GM21786 (cell line): ENCODE data around the gene RBMS3.
"Not testable (repeated sequence)": the region's sequence is repeated elsewhere in the genome, so short reads cannot be mapped to it uniquely, and the experiment has no call there.

Source experiments
- ATAC-seq: cut with Tn5 transposase; IDR thresholded peaks from one replicate; pipeline ENCODE4 v1.9.1; 2021; ENCODE audit not compliant: unreplicated experiment

RBMS3 gene

DNA sequence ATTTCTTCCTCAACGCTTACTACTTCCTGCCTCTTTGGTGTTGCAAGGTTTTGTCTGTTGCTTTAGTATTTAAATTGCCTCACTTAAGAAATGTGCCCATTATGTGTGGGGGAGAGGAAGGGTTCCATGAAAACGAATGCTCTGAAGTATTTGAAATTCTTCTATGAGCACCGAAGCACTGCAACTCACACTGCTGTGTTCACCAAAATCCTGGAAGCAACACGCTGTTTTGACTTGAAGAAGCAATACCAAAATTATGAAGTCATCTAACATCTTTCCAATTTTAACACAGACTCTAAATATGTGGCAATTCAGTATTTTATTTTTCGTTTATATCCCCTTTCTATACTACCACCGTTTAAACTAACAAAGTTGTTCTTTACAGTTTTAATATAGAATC lies 101.5 kb downstream of the RBMS3 start:
- no peak for ATAC-seq

DNA sequence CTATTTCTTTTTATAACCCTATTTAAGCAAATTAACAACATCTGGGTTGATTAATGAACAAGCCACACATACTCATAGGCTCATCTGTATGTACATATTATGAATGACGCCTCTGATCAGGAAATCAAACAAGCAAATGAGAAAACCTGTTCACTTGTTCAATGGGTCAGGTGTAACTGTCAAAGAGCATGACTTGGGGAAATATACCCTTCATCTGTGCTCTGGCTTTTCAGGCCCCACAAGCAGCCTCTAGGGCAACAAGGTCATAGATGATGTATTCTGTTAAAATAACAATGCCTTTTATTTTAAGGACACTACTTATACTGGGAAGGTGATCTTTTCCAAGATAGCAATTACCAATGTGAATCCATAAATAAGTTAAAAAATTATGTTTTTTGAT lies 102.0 kb downstream of the RBMS3 start:
- no peak for ATAC-seq

- no peak for ATAC-seq
Measured at GRCh38 chr3:29384640-29385039, 103.8 kb downstream of the RBMS3 start.

DNA sequence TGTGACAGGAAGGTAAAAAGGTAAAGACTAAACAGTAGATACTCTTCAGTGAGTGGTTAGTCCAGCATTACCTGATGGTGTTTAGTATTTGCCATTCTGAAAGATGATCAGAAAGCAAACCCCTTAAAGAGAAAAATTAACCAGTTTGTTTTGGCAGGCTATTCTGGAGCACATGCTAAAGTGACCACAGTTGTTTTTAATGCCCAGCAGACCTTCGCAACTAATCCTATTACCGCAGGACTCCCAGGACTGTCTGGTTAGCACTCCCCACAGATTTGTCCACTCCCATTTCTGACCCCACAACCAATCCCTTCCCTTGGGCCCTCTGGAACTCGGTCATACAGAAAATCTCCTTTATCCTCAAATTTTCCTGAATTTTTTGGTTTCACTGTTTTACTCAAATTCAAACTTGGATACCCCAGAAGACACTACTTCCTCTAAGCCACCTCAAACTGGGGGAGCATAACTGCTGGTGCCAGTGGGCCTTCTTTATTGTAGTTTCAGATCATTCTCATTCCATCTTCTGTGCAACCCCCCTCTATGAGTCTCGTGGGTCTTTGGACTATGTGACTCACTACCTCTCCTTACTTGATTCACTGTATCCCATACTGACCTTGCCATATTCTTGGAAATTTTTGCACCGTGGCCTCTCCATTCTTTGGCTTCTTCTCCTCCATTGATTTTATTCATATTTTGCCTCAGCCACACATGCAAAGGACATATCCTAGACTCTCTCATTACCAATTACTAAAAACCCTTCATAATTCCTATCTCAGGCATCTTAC lies 104.4 kb downstream of the RBMS3 start:
- ATAC-seq, result no peak

- ATAC-seq, result no peak
Measured at GRCh38 chr3:29389362-29389761, 108.5 kb downstream of the RBMS3 start.

DNA sequence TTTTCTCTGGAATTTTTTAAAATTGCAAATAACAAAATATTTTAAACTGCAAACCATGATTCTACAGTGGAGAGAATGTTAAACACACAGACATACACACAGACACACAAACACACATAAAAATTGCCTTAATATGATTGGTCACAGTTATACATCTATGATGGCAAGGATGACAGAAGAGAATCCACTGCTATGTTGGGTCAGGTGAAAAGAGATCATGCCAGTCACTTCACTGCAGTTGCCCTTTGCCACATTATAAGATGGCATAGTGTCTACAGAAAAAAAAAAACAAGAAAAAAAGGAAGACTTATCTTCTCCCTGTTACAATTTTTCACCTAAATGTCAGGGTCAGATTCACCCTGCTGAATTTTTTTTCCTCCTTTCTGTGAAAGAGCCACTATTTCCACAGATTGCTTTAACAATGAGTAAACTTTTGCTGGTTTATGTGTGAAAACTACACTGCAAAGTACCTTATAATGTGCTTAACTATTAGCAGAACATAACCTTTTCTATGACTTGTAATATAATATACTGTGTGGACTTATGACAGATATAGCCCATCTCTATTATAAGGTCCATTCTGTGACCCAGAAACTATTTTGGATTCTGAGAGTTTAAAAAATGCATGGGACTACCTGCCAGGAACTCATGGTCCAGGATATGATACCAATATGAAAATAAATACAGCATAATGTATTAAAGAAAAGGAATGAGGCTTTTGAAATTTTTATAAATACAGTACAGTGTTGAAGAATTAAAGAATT lies 111.9 kb downstream of the RBMS3 start:
- no peak for ATAC-seq

- ATAC-seq, result not testable (repeated sequence)
Measured at GRCh38 chr3:29393946-29394345, 113.1 kb downstream of the RBMS3 start.

GRCh38 chr3:29397406-29397805 lies 116.5 kb downstream of the RBMS3 start:
- no peak for ATAC-seq

- no peak for ATAC-seq
Measured at GRCh38 chr3:29398787-29399186, 117.9 kb downstream of the RBMS3 start.

- ATAC-seq, result no peak
Measured at GRCh38 chr3:29406291-29406832, 125.5 kb downstream of the RBMS3 start.

DNA sequence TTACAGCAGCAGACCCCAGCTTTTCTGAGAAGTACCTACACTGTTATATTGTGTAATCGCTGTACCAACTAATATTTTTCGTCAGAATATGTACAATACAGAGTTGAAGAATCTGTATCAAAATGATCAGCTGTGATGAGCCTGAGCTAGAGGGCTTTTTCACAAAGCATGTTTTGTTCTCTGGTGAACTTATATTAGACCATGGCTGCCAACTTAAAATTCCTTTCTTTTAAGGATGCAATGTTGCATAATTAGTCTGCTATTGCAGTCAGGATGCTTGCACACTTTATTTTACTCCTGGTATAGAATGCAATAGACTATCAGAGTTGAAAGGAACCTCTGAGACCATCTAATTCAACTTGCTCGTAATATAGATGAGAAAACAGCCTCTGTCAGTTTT lies 127.8 kb downstream of the RBMS3 start:
- no peak for ATAC-seq

DNA sequence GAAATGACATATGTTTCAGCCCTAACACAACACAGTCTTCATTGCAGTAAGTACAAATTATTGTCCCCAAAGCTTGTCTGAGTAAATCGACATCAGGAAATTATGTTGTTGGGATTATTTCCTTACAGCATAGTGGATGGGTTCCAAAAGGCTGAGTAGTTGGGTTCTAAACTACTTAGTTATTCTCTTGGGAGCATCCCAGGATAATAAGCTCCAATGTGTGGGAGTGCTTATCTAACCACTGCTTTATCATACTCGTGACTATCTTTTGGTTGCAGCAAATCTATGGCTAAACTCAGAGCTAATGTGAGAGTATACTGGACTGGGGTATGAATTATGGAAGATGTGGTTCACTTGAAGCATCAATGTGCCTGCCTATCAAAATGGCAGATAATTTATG lies 128.5 kb downstream of the RBMS3 start:
- no peak for ATAC-seq

- no peak for ATAC-seq
Measured at GRCh38 chr3:29410220-29410619, 129.3 kb downstream of the RBMS3 start.

DNA sequence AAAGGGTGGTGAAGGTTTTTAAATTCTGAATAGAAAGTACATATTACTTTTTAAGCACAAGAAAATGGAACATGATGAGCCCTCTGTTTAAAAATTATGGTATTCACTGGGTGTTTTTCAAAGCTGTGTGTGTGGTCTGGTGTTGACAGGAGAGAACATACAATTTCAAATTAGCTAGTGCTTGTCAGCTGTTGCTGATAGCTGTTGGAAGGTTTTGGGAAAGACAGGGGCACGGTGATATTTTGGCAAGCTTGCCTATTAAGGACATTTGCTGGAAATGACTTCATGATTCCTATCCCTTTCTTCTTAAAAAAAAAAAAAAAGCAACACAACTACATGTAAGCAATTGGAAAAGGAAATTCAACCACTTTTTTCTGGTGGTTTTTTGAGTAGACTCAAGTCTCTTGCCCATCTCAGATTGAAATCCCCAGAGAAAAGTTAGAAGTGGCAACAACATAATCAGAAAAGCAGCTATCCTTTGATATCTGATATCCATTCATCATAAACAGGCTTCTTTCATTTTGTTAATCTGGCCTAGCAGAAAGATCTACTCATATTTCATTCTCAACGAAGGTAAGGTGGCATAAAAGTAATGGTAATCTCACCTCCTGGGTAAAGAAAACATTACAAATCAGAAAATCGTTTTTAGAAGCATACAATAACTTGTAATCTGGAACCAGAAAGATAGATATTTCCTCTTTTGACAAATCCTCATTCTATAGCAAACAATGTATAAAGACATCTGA lies 130.0 kb downstream of the RBMS3 start:
- no peak for ATAC-seq

- no peak for ATAC-seq
Measured at GRCh38 chr3:29412110-29412509, 131.2 kb downstream of the RBMS3 start.

DNA sequence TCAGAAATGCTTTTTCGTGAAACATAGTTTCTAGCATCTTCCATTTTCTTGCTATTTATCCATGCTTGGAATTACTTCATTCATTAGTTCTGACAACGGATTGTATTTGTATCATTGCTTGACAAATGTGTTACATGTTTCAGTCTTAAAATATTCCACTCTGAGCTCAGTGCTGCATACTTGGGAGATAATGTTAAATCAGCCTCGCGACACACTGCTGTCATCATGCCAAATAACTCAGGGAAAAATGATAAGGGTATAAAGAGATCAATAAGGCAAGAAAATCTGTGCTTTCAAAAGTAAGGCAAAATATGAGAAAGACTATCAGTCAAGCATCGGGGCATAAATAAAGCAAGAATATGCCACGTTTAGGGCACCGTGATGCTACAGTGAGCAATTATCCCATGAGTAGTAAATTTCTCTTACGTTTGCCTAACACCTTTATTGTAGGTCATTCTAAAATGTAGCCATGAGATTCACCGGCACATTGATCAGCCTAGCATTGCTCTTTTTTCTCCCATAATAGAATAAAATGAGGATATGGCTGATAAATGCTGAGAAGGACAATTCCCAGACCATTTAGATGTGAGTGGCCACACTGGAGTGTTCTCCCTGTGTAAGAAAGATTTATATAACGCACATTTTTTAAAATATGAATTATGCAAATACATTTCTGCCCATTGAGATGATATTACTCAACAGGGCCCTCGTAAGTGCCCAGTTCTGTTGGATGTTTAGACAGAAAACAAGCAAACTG lies 133.8 kb downstream of the RBMS3 start:
- no peak for ATAC-seq

DNA sequence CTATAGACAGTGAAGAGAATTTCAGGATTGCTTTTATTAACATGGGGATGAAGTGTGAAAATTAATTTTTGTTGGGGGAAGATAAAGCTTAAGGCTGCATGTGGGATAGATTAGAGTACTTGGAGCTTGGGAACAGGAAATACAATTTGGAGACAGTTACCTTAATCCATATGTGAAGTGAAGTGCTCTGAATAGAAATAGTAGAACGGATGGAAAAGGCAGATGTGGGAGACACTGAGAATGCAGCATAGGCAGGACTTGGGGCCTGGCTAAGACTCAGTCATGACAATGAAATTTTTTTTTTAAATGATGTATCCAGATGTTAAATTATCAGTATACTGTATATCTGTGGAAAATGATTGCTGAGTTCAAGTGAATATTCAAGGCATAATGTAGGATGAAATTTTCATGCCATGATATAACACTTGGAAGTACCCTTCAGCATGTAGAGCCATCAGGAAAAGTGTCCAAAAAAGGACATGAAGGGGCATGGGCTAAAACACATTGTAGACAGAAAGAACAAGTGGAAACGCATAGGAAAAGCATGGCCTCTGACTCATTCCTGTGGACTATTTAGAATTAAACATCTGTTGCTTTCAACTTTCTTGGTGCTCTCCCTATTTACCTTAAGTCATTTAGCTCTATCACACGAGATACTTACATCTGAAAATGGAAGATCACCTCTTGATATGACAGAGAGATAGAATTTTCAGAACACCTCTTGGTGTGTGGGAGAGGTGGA lies 134.8 kb downstream of the RBMS3 start:
- no peak for ATAC-seq

GRCh38 chr3:29416514-29416913 lies 135.6 kb downstream of the RBMS3 start:
- no peak for ATAC-seq

DNA sequence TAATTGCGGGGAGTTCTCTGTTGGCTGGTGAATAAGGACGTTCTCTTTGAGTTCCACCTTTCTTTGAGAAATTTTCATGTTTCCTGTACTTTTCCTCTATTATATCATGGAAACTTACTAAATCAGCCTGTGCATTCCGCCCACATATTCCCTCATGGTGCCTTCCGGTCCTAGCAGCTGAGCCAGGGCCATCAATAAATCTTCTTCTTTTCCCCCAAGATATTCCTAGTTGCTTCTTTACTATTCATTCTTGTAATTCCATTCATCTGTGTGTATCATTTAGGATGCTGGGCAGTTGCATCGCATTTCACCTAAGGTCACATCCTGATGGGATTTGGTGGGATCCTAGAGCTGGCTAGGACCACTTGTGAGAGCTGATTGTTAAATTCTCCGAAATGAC lies 139.2 kb downstream of the RBMS3 start:
- ATAC-seq, result no peak
